ENCODE data around the gene RAB11A.

GRCh38 chr15:65873256-65873655 lies 4.0 kb downstream of the RAB11A start:
- TF ChIP-seq CTCF (IDR thresholded peaks at IDR 0.05) (no peak), POLR2A (IDR thresholded peaks at IDR 0.05) (no peak)

Measured in adrenal gland (tissue), 5 donors.